ENCODE data around the gene NFATC2. TPM values are rescaled to one million over a fixed set of nuclear protein-coding genes. Genes with fewer than 3 reads are reported as not detected.
"Not testable (repeated sequence)": the region's sequence is repeated elsewhere in the genome, so short reads cannot be mapped to it uniquely, and the experiment has no call there.

The NFATC2 gene
- polyA plus RNA-seq, 1 experiment, result 0.21 TPM

DNA sequence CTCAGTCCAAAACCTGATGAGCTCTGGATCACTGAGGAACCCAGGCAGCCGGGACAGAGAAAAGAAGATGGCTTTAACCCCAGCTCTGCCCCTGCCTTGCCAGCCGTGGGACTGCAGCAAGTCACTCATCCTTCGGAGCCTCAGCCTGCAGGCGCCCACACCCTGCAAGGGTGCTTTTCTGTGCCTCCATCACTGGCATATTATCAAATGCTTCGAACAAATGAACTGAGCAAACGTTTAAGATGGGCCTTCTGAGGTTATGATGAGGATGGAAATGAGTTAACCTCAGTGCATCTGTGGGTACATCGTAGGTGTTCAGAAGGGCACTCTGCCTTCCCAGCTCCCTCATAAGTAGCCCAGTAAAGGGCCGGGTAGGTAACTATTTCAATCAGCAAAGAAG lies 79.0 kb downstream of the NFATC2 start:
- Histone ChIP-seq H3K36me3 (ENCODE audit: control insufficient read depth, insufficient read depth, low read length) (no peaks in the 10 kb centered on the region), H3K4me3 (ENCODE audit: low read depth, low read length) (no peak overlapping the region), H3K27me3 (ENCODE audit: control insufficient read depth, insufficient read depth, low read length) (no peaks in the 10 kb centered on the region)
- POLR2A ChIA-PET, result no interaction called here
- TF ChIP-seq, protein P1, sequence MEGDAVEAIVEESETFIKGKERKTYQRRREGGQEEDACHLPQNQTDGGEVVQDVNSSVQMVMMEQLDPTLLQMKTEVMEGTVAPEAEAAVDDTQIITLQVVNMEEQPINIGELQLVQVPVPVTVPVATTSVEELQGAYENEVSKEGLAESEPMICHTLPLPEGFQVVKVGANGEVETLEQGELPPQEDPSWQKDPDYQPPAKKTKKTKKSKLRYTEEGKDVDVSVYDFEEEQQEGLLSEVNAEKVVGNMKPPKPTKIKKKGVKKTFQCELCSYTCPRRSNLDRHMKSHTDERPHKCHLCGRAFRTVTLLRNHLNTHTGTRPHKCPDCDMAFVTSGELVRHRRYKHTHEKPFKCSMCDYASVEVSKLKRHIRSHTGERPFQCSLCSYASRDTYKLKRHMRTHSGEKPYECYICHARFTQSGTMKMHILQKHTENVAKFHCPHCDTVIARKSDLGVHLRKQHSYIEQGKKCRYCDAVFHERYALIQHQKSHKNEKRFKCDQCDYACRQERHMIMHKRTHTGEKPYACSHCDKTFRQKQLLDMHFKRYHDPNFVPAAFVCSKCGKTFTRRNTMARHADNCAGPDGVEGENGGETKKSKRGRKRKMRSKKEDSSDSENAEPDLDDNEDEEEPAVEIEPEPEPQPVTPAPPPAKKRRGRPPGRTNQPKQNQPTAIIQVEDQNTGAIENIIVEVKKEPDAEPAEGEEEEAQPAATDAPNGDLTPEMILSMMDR (IDR thresholded peaks at IDR 0.05; ENCODE audit: insufficient read depth, low read depth, low read length), result no peak
- DNase-seq (ENCODE audit: low read depth), result no peak
- CTCF ChIA-PET, result interaction anchor here (0.7 to 1.2 kb wide), 2 partner anchors 9 to 91 kb away, joined by 3 read pairs; no protein-coding TSS in a partner anchor

DNA sequence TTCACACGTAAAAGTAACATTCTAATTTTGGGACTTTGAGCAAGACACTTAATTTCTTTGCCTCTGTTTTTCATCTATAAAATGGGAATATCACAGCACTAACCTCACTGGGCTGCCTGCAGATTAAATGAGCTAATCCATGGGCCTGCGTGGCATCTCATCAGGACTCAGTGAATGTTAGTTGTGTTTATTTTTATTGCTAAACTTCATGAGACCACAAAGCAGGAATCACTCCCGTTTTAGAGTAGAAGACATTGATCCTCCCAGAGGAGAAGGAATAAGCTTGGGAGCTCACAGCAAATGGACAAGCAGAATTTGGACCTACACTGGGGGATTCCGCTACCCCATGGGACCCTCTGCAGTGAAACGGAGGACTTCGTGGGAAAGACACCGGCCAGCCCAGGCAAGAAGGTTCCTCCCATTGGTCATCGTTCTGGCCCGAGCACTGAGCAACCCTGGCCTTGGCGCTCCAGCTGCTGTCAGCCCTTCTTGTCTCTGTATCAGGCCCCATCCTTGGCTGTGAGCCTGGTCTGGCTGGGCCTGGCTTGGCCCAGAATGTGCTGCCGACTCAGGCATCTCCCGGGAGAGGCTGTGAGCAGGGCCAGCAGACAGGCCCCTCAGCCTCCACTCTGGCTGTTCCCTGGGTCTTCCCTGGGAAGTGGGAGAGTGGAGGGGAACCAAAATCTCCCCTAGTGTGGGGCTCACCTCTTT lies 79.8 kb downstream of the NFATC2 start:
- TF ChIP-seq, protein P1 (IDR thresholded peaks at IDR 0.05; ENCODE audit: insufficient read depth, low read depth, low read length), result no peak
- CTCF ChIA-PET, result interaction anchor here (1.3 kb wide), 1 partner anchor 132 kb away, joined by 3 read pairs; no protein-coding TSS in a partner anchor

GRCh38 chr20:51461846-51462245 lies 80.7 kb downstream of the NFATC2 start:
- CTCF ChIA-PET, result interaction anchor here (1.3 to 1.4 kb wide), 2 partner anchors 90 to 133 kb away, joined by 3 read pairs; no protein-coding TSS in a partner anchor
- DNase-seq (ENCODE audit: low read depth); H3K4me3 ChIP-seq (ENCODE audit: low read depth, low read length); H3K36me3 ChIP-seq (ENCODE audit: control insufficient read depth, insufficient read depth, low read length); H3K27me3 ChIP-seq (ENCODE audit: control insufficient read depth, insufficient read depth, low read length); POLR2A ChIA-PET: not testable (repeated sequence)

More for the DNA sequence above, 79.8 kb downstream of the NFATC2 start:
- DNase-seq (ENCODE audit: low read depth), result no peak
- POLR2A ChIA-PET, result no interaction called here
- no peaks in the 10 kb centered on the region for H3K27me3 ChIP-seq (ENCODE audit: control insufficient read depth, insufficient read depth, low read length)
- no peak overlapping the region for H3K4me3 ChIP-seq (ENCODE audit: low read depth, low read length)
- no peaks in the 10 kb centered on the region for H3K36me3 ChIP-seq (ENCODE audit: control insufficient read depth, insufficient read depth, low read length)

DNA sequence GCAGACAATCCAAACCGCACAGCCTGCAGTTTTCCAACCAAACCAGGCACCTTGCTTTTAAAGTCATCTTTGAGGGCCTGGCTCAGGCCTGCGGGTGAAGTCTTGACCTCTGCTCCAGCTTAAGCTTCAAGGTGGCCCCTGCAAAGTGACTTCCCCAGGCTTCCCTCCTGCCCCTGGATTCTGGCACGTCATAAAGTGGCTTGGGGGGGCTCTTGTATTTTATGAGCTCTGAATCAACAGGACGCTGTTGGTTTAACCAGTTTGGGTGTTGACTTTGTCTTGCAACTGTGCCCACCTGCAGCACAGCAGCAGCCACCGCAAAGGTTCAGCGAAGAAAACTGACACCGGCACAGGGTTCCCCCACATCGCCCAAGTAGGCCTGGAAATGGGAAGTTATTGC lies 81.2 kb downstream of the NFATC2 start:
- CTCF ChIA-PET, result interaction anchor here (1.4 kb wide), 1 partner anchor 89 kb away, joined by 3 read pairs; no protein-coding TSS in a partner anchor

DNA sequence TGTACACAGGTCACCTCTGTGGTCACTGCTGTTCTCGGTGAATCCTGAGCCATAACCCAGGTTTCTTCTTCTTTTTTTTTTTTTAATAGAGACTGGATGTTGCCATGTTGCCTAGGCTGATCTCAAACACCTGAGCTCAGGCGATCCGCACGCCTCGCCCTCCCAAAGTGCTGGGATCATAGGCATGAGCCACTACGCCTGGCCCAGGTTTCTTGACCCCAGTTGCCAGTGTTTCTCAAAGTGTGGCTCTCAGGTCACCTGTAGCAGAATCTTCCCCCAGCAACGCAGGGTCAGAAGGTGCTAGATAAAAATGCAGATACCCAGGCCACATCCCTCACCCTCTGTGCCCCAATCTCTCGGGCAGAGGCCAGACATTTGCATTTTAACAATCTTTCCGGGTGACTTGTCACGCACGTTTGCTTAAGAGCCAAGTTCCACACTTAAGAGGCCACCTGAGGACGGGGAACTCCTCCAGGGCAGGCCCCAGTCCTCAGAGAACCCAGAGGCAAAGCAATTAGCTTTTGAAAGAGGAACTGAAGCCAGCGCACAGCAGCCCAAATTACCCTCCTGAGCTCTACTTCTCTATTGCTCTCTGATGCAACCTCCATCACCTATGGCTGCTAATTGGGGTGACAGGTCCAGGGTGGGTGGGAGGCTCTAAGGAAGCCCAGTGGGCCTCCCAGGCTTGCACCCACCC lies 81.8 kb downstream of the NFATC2 start:
- Histone ChIP-seq H3K4me3 (ENCODE audit: low read depth, low read length) (no peak overlapping the region), H3K36me3 (ENCODE audit: control insufficient read depth, insufficient read depth, low read length) (no peaks in the 10 kb centered on the region), H3K27me3 (ENCODE audit: control insufficient read depth, insufficient read depth, low read length) (no peaks in the 10 kb centered on the region)
- TF ChIP-seq, protein P1 (IDR thresholded peaks at IDR 0.05; ENCODE audit: insufficient read depth, low read depth, low read length), result no peak
- CTCF ChIA-PET, result interaction anchor here (1.4 kb wide), 1 partner anchor 88 kb away, joined by 3 read pairs; no protein-coding TSS in a partner anchor
- no peak for DNase-seq (ENCODE audit: low read depth)
- POLR2A ChIA-PET, result no interaction called here

More for the DNA sequence above, 81.2 kb downstream of the NFATC2 start:
- Histone ChIP-seq H3K27me3 (ENCODE audit: control insufficient read depth, insufficient read depth, low read length) (no peaks in the 10 kb centered on the region), H3K4me3 (ENCODE audit: low read depth, low read length) (no peak overlapping the region), H3K36me3 (ENCODE audit: control insufficient read depth, insufficient read depth, low read length) (no peaks in the 10 kb centered on the region)
- POLR2A ChIA-PET, result no interaction called here
- TF ChIP-seq, protein P1 (IDR thresholded peaks at IDR 0.05; ENCODE audit: insufficient read depth, low read depth, low read length), result no peak
- DNase-seq (ENCODE audit: low read depth), result no peak
